Ishikawa (cell line): ENCODE results near the gene PATJ.

Experiments used
- CEBPB ChIP-seq: IDR thresholded peaks from 2 replicates; pipeline ENCODE4 v1.6.1; 2012
- CREB1 ChIP-seq: IDR thresholded peaks from 2 replicates; pipeline ENCODE4 v1.6.1; 2012; ENCODE audit warnings: low read depth
- EGR1 ChIP-seq: IDR thresholded peaks from 2 replicates; pipeline ENCODE4 v1.6.1; 2012
- EP300 ChIP-seq: IDR thresholded peaks from 2 replicates; pipeline ENCODE4 v1.6.1; 2012; ENCODE audit warnings: borderline replicate concordance
- FOXM1 ChIP-seq: IDR thresholded peaks from 2 replicates; pipeline ENCODE4 v1.6.1; 2012; ENCODE audit warnings: low read depth, borderline replicate concordance
- MAX ChIP-seq: IDR thresholded peaks from 2 replicates; pipeline ENCODE4 v1.6.1; 2012
- NFIC ChIP-seq: IDR thresholded peaks from 2 replicates; pipeline ENCODE4 v1.6.1; 2012
- RAD21 ChIP-seq: IDR thresholded peaks from 2 replicates; pipeline ENCODE4 v1.6.1; 2012; ENCODE audit warnings: low read depth
- REST ChIP-seq: IDR thresholded peaks from 2 replicates; pipeline ENCODE4 v1.6.1; 2012; ENCODE audit warnings: low read depth, mild to moderate bottlenecking
- TAF1 ChIP-seq: IDR thresholded peaks from 2 replicates; pipeline ENCODE4 v1.6.1; 2012; ENCODE audit warnings: low read depth, mild to moderate bottlenecking
- TCF12 ChIP-seq: IDR thresholded peaks from 2 replicates; pipeline ENCODE4 v1.6.1; 2012; ENCODE audit warnings: low read depth
- TEAD4 ChIP-seq: IDR thresholded peaks from 2 replicates; pipeline ENCODE4 v1.6.1; 2012
- YY1 ChIP-seq: IDR thresholded peaks from 2 replicates; pipeline ENCODE4 v1.6.1; 2012; ENCODE audit warnings: low read depth
- ZBTB7A ChIP-seq: IDR thresholded peaks from 2 replicates; pipeline ENCODE4 v1.6.1; 2012; ENCODE audit warnings: low read depth
- TF ChIP-seq, protein P1 (sequence below): IDR thresholded peaks from 2 replicates; pipeline ENCODE4 v1.6.1; 2012

Gene PATJ

DNA sequence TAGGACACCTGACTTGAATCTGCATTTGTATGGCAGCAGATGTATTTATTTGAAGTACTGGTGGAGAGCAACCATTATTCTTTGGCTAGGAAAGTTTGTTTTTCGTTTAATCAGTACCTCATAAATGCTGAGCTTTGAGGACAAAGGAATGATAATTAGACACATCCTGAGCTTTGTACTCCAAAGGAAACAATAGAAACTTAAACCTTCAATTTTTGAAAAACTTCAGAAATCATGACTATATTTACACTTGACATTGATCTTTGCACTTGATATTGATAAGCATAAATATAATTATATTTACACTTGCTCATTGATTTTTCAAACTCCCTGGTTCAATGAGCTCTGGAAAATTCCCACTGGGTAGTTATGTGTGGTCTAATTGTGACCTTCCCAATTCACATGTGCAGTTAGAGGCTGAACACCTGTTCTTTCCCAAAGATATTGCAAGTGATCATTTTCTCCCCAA lies 10.7 kb downstream of the PATJ start:
- TF ChIP-seq TEAD4 (no peak), EGR1 (no peak), YY1 (no peak), CREB1 (no peak), REST (no peak), TCF12 (no peak), TAF1 (no peak), MAX (no peak), FOXM1 (no peak), ZBTB7A (no peak), RAD21 (no peak), NFIC (no peak)
- TF ChIP-seq, protein P1, sequence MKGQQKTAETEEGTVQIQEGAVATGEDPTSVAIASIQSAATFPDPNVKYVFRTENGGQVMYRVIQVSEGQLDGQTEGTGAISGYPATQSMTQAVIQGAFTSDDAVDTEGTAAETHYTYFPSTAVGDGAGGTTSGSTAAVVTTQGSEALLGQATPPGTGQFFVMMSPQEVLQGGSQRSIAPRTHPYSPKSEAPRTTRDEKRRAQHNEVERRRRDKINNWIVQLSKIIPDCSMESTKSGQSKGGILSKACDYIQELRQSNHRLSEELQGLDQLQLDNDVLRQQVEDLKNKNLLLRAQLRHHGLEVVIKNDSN = no peak

DNA sequence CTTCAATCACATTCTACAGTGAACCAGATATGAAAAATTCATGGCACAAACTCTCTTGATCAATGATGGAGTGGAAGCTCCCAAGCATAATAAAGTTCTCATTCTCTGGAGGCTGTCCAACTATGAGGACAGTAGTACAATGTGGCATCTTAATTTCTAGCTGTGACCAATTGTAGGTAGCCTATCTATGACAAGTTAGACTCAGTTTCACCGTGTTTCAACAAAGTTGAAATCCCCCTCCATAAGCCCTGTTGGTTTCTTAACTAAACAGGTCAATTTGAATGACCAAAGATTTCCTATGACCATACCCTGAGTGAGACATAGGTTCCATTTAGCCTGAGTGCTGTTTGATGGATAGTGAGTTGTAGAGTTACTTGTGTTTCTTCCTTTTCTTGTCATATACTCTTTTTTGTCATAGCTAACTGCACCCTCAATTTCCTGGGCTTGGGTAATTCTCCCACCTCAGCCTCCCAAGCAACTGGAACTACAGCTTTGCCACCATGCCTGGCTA lies 11.8 kb downstream of the PATJ start:
- TF ChIP-seq RAD21 (no peak), NFIC (no peak), REST (no peak), TEAD4 (no peak), CREB1 (no peak), FOXM1 (no peak)

DNA sequence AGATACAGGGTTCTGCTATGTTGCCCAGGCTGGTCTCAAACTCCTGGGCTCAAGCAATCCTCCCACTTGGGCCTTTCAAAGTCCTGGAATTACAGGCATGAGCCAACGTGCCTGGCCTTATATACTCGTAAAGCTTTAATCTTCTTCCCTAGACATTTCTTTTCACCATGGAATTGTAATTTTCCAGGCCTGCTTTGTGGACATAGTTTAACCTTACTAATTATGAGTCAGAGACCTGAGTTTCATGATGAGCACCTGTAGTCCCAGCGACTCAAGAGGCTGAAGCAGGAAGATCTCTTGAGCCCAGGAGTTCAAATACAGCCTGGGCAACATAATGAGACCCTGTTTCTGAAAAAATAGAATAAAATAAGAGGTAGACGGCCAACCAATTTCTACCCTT lies 12.3 kb downstream of the PATJ start:
- TF ChIP-seq YY1 (no peak), EGR1 (no peak), CEBPB (no peak), MAX (no peak), REST (no peak), TEAD4 (no peak), NFIC (no peak)

DNA sequence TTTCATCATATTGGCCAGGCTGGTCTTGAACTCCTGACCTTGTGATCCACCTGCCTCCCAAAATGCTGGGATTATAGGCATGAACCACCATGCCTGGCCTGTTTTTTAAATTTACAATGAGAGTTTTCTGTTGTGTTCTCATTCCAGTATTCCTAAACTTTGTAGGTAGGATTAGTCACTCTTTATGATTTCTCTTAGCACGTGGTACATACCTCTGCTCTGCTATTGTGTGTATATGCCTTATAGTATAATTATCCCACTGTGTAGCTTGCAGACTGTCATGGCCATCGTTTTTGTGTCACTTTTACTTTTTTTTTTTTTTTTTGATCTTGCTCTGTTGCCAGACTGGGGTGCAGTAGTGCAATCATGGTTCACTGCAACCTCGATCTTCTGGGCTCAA lies 14.5 kb downstream of the PATJ start:
- no peak for TF ChIP-seq ZBTB7A
- TF ChIP-seq NFIC = no peak
- no peak for TF ChIP-seq YY1
- no peak for TF ChIP-seq TAF1
- TF ChIP-seq, protein P1 = no peak
- TF ChIP-seq EGR1 = no peak
- no peak for TF ChIP-seq RAD21

- no peak for TF ChIP-seq NFIC
- no peak for TF ChIP-seq REST
- TF ChIP-seq FOXM1 = no peak
- TF ChIP-seq TCF12 = no peak
- no peak for TF ChIP-seq EGR1
- TF ChIP-seq CEBPB = no peak
- no peak for TF ChIP-seq CREB1
- no peak for TF ChIP-seq YY1
- TF ChIP-seq, protein P1 = no peak
- TF ChIP-seq EP300 = no peak
- TF ChIP-seq ZBTB7A = no peak
- no peak for TF ChIP-seq TAF1
- TF ChIP-seq MAX = no peak
- no peak for TF ChIP-seq TEAD4
- no peak for TF ChIP-seq RAD21
Observed at GRCh38 chr1:61757950-61758349, 15.7 kb downstream of the PATJ start.
